ENCODE measurements around the gene EPHB1. TPM values are rescaled to one million over a fixed set of nuclear protein-coding genes. Genes with fewer than 3 reads are reported as not detected.

The EPHB1 gene
- polyA plus RNA-seq, 1 donor from 2014 or later, result 18.7 TPM

- TF ChIP-seq SMC3 (conservative IDR thresholded peaks at IDR 0.05; ENCODE audit: poor library complexity), result no peak
- no peak for TF ChIP-seq CTCF (IDR thresholded peaks at IDR 0.05; ENCODE audit: poor library complexity, severe bottlenecking)
- TF ChIP-seq EZH2 (IDR thresholded peaks at IDR 0.05; ENCODE audit: borderline replicate concordance, insufficient read depth, low read length, poor library complexity, severe bottlenecking), result no peak
- Histone ChIP-seq H3K79me2 (replicated peaks; ENCODE audit: insufficient read depth, low read length) (peaks cover 26% of the 10 kb centered on the region), H4K20me1 (ENCODE audit: insufficient read depth) (no peaks in the 10 kb centered on the region), H3K27ac (ENCODE audit: low read length) (no peak overlapping the region), H3K4me3 (ENCODE audit: low read length) (no peak overlapping the region), H3K36me3 (ENCODE audit: insufficient read depth, low read length) (no peaks in the 10 kb centered on the region), H3K9me3 (ENCODE audit: low read length) (no peaks in the 10 kb centered on the region), H3K27me3 (ENCODE audit: insufficient read depth, low read depth, low read length) (no peaks in the 10 kb centered on the region), H3K9ac (ENCODE audit: low read length) (no peak overlapping the region), H2AFZ (ENCODE audit: low read depth, low read length) (no peak overlapping the region), H3K9me2 (ENCODE audit: insufficient read depth, low read length) (no peaks in the 10 kb centered on the region), H3F3A (ENCODE audit: insufficient read depth, low read length, poor library complexity, severe bottlenecking) (no peaks in the 10 kb centered on the region), H3K4me2 (ENCODE audit: low read length) (no peak overlapping the region)
Observed at GRCh38 chr3:134792700-134793099, 2.4 kb upstream of the EPHB1 start.

GRCh38 chr3:134793562-134793961 lies 1.5 kb upstream of the EPHB1 start:
- Histone ChIP-seq H3K9ac (ENCODE audit: low read length) (no peak overlapping the region), H3K27ac (ENCODE audit: low read length) (no peak overlapping the region), H3K9me3 (ENCODE audit: low read length) (no peaks in the 10 kb centered on the region), H3K79me2 (replicated peaks; ENCODE audit: insufficient read depth, low read length) (peaks cover 34% of the 10 kb centered on the region), H3K4me2 (ENCODE audit: low read length) (no peak overlapping the region), H2AFZ (ENCODE audit: low read depth, low read length) (no peak overlapping the region), H3K9me2 (ENCODE audit: insufficient read depth, low read length) (no peaks in the 10 kb centered on the region), H3K4me3 (ENCODE audit: low read length) (no peak overlapping the region), H4K20me1 (ENCODE audit: insufficient read depth) (no peaks in the 10 kb centered on the region), H3K36me3 (ENCODE audit: insufficient read depth, low read length) (no peaks in the 10 kb centered on the region), H3K27me3 (ENCODE audit: insufficient read depth, low read depth, low read length) (no peaks in the 10 kb centered on the region), H3F3A (ENCODE audit: insufficient read depth, low read length, poor library complexity, severe bottlenecking) (no peaks in the 10 kb centered on the region)
- no peak for TF ChIP-seq TAF1 (IDR thresholded peaks at IDR 0.05; ENCODE audit: low read depth)
- no peak for TF ChIP-seq EZH2 (IDR thresholded peaks at IDR 0.05; ENCODE audit: borderline replicate concordance, insufficient read depth, low read length, poor library complexity, severe bottlenecking)
- no peak for TF ChIP-seq EP300 (conservative IDR thresholded peaks at IDR 0.05; ENCODE audit: poor library complexity, severe bottlenecking)
- TF ChIP-seq, protein P1, sequence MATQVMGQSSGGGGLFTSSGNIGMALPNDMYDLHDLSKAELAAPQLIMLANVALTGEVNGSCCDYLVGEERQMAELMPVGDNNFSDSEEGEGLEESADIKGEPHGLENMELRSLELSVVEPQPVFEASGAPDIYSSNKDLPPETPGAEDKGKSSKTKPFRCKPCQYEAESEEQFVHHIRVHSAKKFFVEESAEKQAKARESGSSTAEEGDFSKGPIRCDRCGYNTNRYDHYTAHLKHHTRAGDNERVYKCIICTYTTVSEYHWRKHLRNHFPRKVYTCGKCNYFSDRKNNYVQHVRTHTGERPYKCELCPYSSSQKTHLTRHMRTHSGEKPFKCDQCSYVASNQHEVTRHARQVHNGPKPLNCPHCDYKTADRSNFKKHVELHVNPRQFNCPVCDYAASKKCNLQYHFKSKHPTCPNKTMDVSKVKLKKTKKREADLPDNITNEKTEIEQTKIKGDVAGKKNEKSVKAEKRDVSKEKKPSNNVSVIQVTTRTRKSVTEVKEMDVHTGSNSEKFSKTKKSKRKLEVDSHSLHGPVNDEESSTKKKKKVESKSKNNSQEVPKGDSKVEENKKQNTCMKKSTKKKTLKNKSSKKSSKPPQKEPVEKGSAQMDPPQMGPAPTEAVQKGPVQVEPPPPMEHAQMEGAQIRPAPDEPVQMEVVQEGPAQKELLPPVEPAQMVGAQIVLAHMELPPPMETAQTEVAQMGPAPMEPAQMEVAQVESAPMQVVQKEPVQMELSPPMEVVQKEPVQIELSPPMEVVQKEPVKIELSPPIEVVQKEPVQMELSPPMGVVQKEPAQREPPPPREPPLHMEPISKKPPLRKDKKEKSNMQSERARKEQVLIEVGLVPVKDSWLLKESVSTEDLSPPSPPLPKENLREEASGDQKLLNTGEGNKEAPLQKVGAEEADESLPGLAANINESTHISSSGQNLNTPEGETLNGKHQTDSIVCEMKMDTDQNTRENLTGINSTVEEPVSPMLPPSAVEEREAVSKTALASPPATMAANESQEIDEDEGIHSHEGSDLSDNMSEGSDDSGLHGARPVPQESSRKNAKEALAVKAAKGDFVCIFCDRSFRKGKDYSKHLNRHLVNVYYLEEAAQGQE (IDR thresholded peaks at IDR 0.05; ENCODE audit: borderline replicate concordance), result no peak
- TF ChIP-seq SMC3 (conservative IDR thresholded peaks at IDR 0.05; ENCODE audit: poor library complexity), result no peak
- TF ChIP-seq RAD21 (conservative IDR thresholded peaks at IDR 0.05), result no peak
- no peak for TF ChIP-seq MXI1 (conservative IDR thresholded peaks at IDR 0.05; ENCODE audit: poor library complexity, severe bottlenecking)
- TF ChIP-seq POLR2AphosphoS5 (IDR thresholded peaks at IDR 0.05), result no peak
- TF ChIP-seq CTCF (IDR thresholded peaks at IDR 0.05; ENCODE audit: poor library complexity, severe bottlenecking), result no peak
